Bronchial epithelial cell (primary cell): ENCODE measurements around the gene ATP2A2. TPM values are rescaled to one million over a fixed set of nuclear protein-coding genes. Genes with fewer than 3 reads are reported as not detected.
A peak's percentile ranks its signal among the peaks of the same experiment; 100 is the strongest.

Experiments
- DNase-seq: peaks from one replicate; pipeline ENCODE4 v3.0.0-alpha.2; 2010; ENCODE audit warnings: low read depth
- FAIRE-seq: peaks from 2 replicates; lab custom pipeline; 2011; peaks lifted over from hg19 to GRCh38; lab: Jason Lieb, UNC
- H3K27me3 ChIP-seq: 2 replicates; pipeline ENCODE4 v1.5.1; 2011; ENCODE audit warnings: low read length; ENCODE audit not compliant: control insufficient read depth, insufficient read depth
- H3K36me3 ChIP-seq: 2 replicates; pipeline ENCODE4 v1.5.1; 2011; ENCODE audit warnings: low read length; ENCODE audit not compliant: control insufficient read depth, insufficient read depth
- H3K4me3 ChIP-seq: 2 replicates; pipeline ENCODE4 v1.5.1; 2011; ENCODE audit warnings: mild to moderate bottlenecking, low read depth, low read length, control low read depth
- total RNA-seq: library from RNA; depleted of rRNA; stranded (reverse); fragments of >200 nt; gene quantifications from 2 replicates; pipeline ENCODE4 v1.2.1, GENCODE V29; 2014
- TF ChIP-seq, protein P1 (sequence below): IDR thresholded peaks from 2 replicates; pipeline ENCODE4 v1.5.1; 2011; ENCODE audit warnings: mild to moderate bottlenecking, moderate library complexity, low read length, control low read depth, inconsistent platforms; ENCODE audit not compliant: insufficient read depth, severe bottlenecking

The ATP2A2 gene
- total RNA-seq, 1 donor from 2014 or later: 125 TPM

DNA sequence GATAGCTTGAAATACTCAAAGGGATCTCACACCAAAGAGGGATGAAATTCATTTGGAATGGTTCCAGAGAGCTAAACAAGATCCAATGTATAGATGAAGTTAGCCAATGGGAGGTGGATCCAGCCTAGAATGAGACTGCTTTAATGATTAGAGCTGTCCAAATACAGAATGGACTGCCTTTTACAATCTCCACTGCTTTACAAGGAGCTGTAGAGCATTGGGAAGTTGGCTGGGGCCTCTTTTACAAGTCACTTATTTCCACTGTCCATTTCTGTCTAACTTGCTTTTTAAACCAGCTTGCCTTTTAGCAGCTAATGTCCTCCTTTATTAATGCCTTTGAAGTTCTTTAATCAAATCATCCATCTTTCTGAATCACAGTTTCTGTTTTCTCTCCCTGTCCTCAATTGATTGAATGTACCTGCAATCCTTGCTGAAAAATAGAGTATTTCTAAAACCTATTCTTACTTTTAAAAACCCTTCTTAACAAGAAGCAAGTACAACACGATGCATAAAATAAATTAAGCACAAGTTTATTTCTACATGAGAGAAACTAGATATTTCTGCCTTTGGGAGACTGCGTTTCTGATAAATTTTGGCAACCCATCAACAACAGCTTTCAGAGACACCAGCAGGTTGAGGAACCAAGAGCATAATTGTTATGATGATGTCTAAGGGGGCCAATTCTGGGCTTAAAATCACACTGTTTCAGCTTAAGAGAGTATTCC, 3.4 kb upstream of the ATP2A2 start:
- no peaks in the 10 kb centered on the region for H3K27me3 ChIP-seq
- FAIRE-seq (no peak), DNase-seq (no peak)
- no peak overlapping the region for H3K4me3 ChIP-seq
- no peaks in the 10 kb centered on the region for H3K36me3 ChIP-seq
- TF ChIP-seq, protein P1, sequence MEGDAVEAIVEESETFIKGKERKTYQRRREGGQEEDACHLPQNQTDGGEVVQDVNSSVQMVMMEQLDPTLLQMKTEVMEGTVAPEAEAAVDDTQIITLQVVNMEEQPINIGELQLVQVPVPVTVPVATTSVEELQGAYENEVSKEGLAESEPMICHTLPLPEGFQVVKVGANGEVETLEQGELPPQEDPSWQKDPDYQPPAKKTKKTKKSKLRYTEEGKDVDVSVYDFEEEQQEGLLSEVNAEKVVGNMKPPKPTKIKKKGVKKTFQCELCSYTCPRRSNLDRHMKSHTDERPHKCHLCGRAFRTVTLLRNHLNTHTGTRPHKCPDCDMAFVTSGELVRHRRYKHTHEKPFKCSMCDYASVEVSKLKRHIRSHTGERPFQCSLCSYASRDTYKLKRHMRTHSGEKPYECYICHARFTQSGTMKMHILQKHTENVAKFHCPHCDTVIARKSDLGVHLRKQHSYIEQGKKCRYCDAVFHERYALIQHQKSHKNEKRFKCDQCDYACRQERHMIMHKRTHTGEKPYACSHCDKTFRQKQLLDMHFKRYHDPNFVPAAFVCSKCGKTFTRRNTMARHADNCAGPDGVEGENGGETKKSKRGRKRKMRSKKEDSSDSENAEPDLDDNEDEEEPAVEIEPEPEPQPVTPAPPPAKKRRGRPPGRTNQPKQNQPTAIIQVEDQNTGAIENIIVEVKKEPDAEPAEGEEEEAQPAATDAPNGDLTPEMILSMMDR: no peak

DNA sequence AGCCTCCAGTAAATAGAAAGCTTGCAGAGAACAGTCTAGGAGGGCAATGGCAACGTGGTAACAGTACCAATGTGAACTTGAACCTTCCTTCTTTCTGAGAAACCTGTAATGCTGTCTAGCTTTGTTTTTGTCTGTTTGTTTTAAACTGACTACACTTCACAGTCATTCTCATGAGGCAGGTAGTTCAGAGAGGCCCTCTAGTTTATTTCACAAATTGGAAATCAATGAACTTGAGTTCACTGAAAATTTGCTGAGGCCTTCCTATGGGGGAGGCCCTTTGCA, 2.9 kb upstream of the ATP2A2 start:
- Histone ChIP-seq H3K27me3 (no peaks in the 10 kb centered on the region), H3K36me3 (peaks cover 1% of the 10 kb centered on the region), H3K4me3 (no peak overlapping the region)
- DNase-seq: no peak
- TF ChIP-seq, protein P1: no peak
- no peak for FAIRE-seq

DNA sequence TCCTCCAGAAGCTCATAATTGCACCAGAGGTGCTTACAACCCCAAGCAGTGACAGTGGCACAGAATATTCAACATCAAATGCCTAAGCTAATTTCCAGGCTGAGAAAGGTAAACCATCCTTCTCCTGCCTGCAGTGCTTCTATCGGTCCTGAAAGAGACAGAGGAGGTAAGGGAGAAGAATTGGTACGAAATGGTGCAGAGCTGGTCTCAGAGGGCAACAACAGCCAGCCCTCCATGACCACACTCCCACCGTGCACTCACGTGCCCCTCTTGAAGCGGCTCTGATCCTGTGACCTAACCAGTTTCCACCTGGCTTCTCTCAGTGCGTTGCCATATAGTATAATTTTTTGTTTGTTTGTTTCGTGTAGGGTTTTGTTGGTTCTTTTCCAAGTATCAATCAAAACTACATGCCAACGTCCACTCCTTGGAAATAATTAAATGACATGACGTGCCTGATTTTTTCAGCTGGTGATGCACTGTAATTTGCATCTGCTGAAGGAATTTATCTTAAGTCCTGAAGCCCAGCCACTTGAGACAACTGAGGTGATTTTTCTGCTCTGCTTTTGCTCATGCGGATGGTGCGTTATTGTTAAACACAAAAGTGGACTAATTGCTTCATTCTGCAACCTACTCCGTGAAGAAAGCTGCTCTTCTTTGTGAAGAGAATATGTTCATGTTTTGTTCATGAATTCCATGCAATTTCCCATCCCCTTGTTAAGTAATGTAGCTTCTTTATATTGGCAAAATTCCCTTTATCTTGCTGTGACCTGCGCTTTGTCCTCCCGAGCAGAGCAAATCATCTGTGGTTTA, 1.3 kb upstream of the ATP2A2 start:
- DNase-seq (no peak), FAIRE-seq (no peak)
- TF ChIP-seq, protein P1: no peak
- Histone ChIP-seq H3K36me3 (peaks cover 1% of the 10 kb centered on the region), H3K27me3 (no peaks in the 10 kb centered on the region), H3K4me3 (peak overlapping the region; percentile 62)

DNA sequence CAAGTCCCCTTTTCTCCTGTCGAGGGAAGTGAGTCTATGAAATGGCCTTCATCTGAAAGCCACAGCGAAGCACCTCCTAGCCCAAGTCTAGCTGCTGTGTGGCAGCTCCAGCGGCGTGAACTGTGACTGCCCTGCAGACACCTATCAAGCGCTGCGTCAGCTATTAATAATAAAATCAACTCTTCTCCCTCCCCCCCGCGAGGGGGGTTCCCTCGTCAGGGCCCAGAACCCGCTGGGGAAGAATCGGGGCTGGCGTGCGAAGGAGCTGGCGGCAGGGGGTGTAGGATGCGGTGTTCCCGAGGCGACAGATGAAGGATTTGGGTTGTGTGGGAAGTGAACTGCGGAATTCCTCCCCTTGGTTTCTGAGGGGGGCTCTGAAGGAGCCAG, 662 bp upstream of the ATP2A2 start:
- TF ChIP-seq, protein P1: peak; percentile 4
- peak overlapping the region; percentile 62 for H3K4me3 ChIP-seq
- peaks cover 2% of the 10 kb centered on the region for H3K36me3 ChIP-seq
- DNase-seq (peak; percentile 66), FAIRE-seq (no peak)
- H3K27me3 ChIP-seq: no peaks in the 10 kb centered on the region

DNA sequence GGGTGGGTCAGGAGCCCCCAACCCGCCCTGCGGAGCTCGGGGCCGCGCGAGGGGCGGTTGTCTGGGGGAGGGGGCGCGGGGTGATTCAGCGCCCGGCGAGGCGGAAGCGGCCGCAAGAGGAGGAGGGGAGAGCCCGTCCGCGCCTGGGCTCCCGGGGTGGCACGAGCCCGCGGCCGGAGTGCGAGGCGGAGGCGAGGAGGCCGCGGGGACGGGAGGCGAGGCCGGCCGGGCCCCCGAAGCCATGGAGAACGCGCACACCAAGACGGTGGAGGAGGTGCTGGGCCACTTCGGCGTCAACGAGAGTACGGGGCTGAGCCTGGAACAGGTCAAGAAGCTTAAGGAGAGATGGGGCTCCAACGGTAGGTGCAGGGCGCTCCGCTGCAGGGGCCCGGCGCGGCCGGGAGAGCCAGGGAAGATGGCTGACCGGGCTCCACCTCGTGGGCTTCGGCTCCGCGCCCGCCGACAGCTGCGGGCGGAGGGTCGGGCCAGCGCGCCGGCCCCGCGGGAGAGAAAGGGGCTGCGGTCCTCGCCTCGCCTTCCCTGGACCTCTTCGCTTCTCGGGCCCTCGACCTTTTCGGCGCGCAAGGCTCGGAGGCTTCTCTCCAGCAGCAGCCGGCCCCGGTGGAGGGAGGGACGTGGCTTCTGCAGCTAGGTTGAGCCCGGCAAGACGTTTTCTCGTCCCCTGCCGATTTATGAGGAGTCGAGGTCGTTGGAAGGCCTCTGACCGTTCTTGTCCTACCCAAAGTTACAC, 677 bp downstream of the ATP2A2 start:
- TF ChIP-seq, protein P1: peak; percentile 5
- FAIRE-seq (no peak), DNase-seq (no peak)
- H3K27me3 ChIP-seq: no peaks in the 10 kb centered on the region
- peak overlapping the region; percentile 97 for H3K4me3 ChIP-seq
- H3K36me3 ChIP-seq: peaks cover 4% of the 10 kb centered on the region
